H1 (cell line): ENCODE data around the gene CCDC83. TPM values are rescaled to one million over a fixed set of nuclear protein-coding genes. Genes with fewer than 3 reads are reported as not detected.

Experiments used
- CTCF ChIA-PET: fragments of 300-600 bp; sonication (Branson Sonifier 250); formaldehyde crosslinking; loops from one replicate; lab custom pipeline; 2021; ENCODE audit not compliant: partially characterized antibody; lab: Charles Lee
- POLR2A ChIA-PET: fragments of 300-600 bp; sonication (Branson Sonifier 250); formaldehyde crosslinking; loops from one replicate; lab custom pipeline; 2021; ENCODE audit warnings: inconsistent platforms; ENCODE audit not compliant: partially characterized antibody; lab: Charles Lee
- DNase-seq, 2 experiments: peaks; one replicate each; pipeline versions ENCODE4 v3.0.0 to v3.0.0-alpha.2; 2010 to 2022; ENCODE audit warnings: low spot score in 2 of 2, low read depth in 1 of 2, mixed read lengths in 1 of 2
- FAIRE-seq: peaks from 2 replicates; lab custom pipeline; 2011; peaks lifted over from hg19 to GRCh38; lab: Jason Lieb, UNC
- H2AFZ ChIP-seq: 2 replicates; pipeline ENCODE4 v1.8.1; 2012; ENCODE audit warnings: low read length, inconsistent platforms
- H2AK5ac ChIP-seq: 2 replicates; pipeline ENCODE4 v1.6.1; 2013; ENCODE audit warnings: low read depth, low read length
- H2BK120ac ChIP-seq: replicated peaks from 2 replicates; pipeline ENCODE3; 2013; ENCODE audit warnings: low read depth, low read length, inconsistent platforms
- H2BK12ac ChIP-seq: 2 replicates; pipeline ENCODE4 v1.6.1; 2013; ENCODE audit warnings: low read depth, low read length
- H2BK15ac ChIP-seq: 2 replicates; pipeline ENCODE4 v1.6.1; 2013; ENCODE audit warnings: low read length
- H2BK20ac ChIP-seq: 2 replicates; pipeline ENCODE4 v1.6.1; 2013; ENCODE audit warnings: low read length
- H2BK5ac ChIP-seq: 2 replicates; pipeline ENCODE4 v1.6.1; 2013; ENCODE audit warnings: low read depth, low read length
- H3K14ac ChIP-seq: 2 replicates; pipeline ENCODE4 v1.6.1; 2013; ENCODE audit warnings: inconsistent platforms; ENCODE audit not compliant: insufficient read length
- H3K18ac ChIP-seq: 2 replicates; pipeline ENCODE4 v1.6.1; 2013; ENCODE audit warnings: low read length; ENCODE audit errors: extremely low read depth
- H3K23ac ChIP-seq: 2 replicates; pipeline ENCODE4 v1.6.1; 2013; ENCODE audit warnings: inconsistent platforms; ENCODE audit not compliant: insufficient read length
- H3K23me2 ChIP-seq: 2 replicates; pipeline ENCODE4 v1.6.1; 2013; ENCODE audit warnings: low read depth, low read length
- H3K27ac ChIP-seq: 2 replicates; pipeline ENCODE4 v1.6.1; 2011; ENCODE audit warnings: low read depth, low read length, inconsistent platforms
- H3K27me3 ChIP-seq, 4 experiments: replicated peaks in 1 of 4; 1 replicate in 1 of 4; 2 replicates in 3 of 4; pipeline versions ENCODE4 v1.6.1 to v1.8.1; 2011 to 2013; ENCODE audit warnings: low read length in 3 of 4, mild to moderate bottlenecking in 3 of 4, inconsistent platforms in 2 of 4, mixed read lengths in 2 of 4, moderate library complexity in 1 of 4; ENCODE audit not compliant: control insufficient read depth in 3 of 4, insufficient read depth in 3 of 4; ENCODE audit errors: extremely low read depth in 1 of 4
- H3K36me3 ChIP-seq, 4 experiments: 2 replicates each; pipeline versions ENCODE4 v1.6.1 to v1.8.1; 2011 to 2013; ENCODE audit warnings: mild to moderate bottlenecking in 4 of 4, low read length in 3 of 4, moderate library complexity in 2 of 4, control low read depth in 1 of 4, inconsistent platforms in 1 of 4; ENCODE audit not compliant: insufficient read depth in 4 of 4, control insufficient read depth in 2 of 4
- H3K4ac ChIP-seq: replicated peaks from 2 replicates; pipeline ENCODE3; 2013; ENCODE audit warnings: low read length, low read depth, mixed read lengths, inconsistent platforms; ENCODE audit not compliant: insufficient read length
- H3K4me1 ChIP-seq, 4 experiments: replicated peaks in 1 of 4; 1 replicate in 1 of 4; 2 replicates in 3 of 4; pipeline versions ENCODE4 v1.6.1 to v1.8.1; 2011 to 2013; ENCODE audit warnings: low read length in 3 of 4, inconsistent platforms in 2 of 4, mixed read lengths in 1 of 4; ENCODE audit not compliant: insufficient read depth in 4 of 4, control insufficient read depth in 3 of 4
- H3K4me2 ChIP-seq, 2 experiments: 2 replicates each; pipeline versions ENCODE4 v1.6.1 to v1.8.1; 2011 to 2013; ENCODE audit warnings: low read depth in 2 of 2, low read length in 2 of 2, control low read depth in 1 of 2, inconsistent platforms in 1 of 2, mild to moderate bottlenecking in 1 of 2; ENCODE audit not compliant: insufficient read depth in 1 of 2
- H3K4me3 ChIP-seq, 4 experiments: fragments of 200-600, 300-600 bp in 1 of 4; sonication (generic), shearing (Covaris generic), sonication (Bioruptor Twin) in 1 of 4; 2 replicates each; pipeline versions ENCODE4 v1.5.1 to v1.8.1; 2011 to 2016; ENCODE audit warnings: low read length in 4 of 4, low read depth in 3 of 4, control low read depth in 2 of 4, inconsistent platforms in 2 of 4, mild to moderate bottlenecking in 2 of 4, mixed read lengths in 1 of 4, moderate library complexity in 1 of 4; ENCODE audit not compliant: insufficient read depth in 2 of 4; ENCODE audit errors: extremely low read depth in 1 of 4
- H3K56ac ChIP-seq: replicated peaks from 2 replicates; pipeline ENCODE3; 2013; ENCODE audit warnings: low read depth, mild to moderate bottlenecking, mixed read lengths, low read length, inconsistent platforms; ENCODE audit not compliant: insufficient read length
- H3K79me1 ChIP-seq: 2 replicates; pipeline ENCODE4 v1.6.1; 2013; ENCODE audit warnings: low read depth, low read length, control low read depth
- H3K79me2 ChIP-seq, 2 experiments: 2 replicates each; pipeline versions ENCODE4 v1.6.1 to v1.8.1; 2012 to 2013; ENCODE audit warnings: low read length in 2 of 2, mild to moderate bottlenecking in 2 of 2, inconsistent platforms in 1 of 2; ENCODE audit not compliant: insufficient read depth in 2 of 2, control insufficient read depth in 1 of 2
- H3K9ac ChIP-seq, 4 experiments: replicated peaks in 1 of 4; 1 replicate in 1 of 4; 2 replicates in 3 of 4; pipeline versions ENCODE4 v1.6.1 to v1.8.1; 2011 to 2013; ENCODE audit warnings: low read depth in 3 of 4, low read length in 3 of 4, control low read depth in 2 of 4, mild to moderate bottlenecking in 2 of 4, moderate library complexity in 2 of 4, inconsistent platforms in 1 of 4; ENCODE audit errors: extremely low read depth in 1 of 4
- H3K9me3 ChIP-seq, 2 experiments: 2 replicates each; pipeline versions ENCODE4 v1.6.1 to v1.8.1; 2012 to 2013; ENCODE audit warnings: mild to moderate bottlenecking in 2 of 2, moderate library complexity in 2 of 2, control low read depth in 1 of 2, inconsistent platforms in 1 of 2, low read depth in 1 of 2, low read length in 1 of 2, mixed read lengths in 1 of 2; ENCODE audit not compliant: insufficient read depth in 2 of 2
- H4K20me1 ChIP-seq, 2 experiments: replicated peaks in 1 of 2; 2 replicates each; pipeline versions ENCODE3 to v1.8.1; 2011 to 2013; ENCODE audit warnings: inconsistent platforms in 2 of 2, low read length in 2 of 2, mild to moderate bottlenecking in 1 of 2; ENCODE audit not compliant: insufficient read depth in 2 of 2, control insufficient read depth in 1 of 2
- H4K5ac ChIP-seq: 2 replicates; pipeline ENCODE4 v1.6.1; 2013; ENCODE audit warnings: low read length, low read depth, mixed read lengths, inconsistent platforms; ENCODE audit not compliant: insufficient read length
- H4K8ac ChIP-seq: 2 replicates; pipeline ENCODE4 v1.8.0; 2013; ENCODE audit warnings: mild to moderate bottlenecking, moderate library complexity, low read length, inconsistent platforms; ENCODE audit not compliant: insufficient read depth; ENCODE audit errors: extremely low read depth
- H4K91ac ChIP-seq: replicated peaks from 2 replicates; pipeline ENCODE3; 2013; ENCODE audit warnings: low read length, mixed read lengths, inconsistent platforms; ENCODE audit not compliant: insufficient read length
- GTF2F1 ChIP-seq: IDR thresholded peaks from 2 replicates; pipeline ENCODE4 v1.6.1; 2012; ENCODE audit warnings: low read depth, low read length, improper control_type of control experiment, borderline replicate concordance
- RAD21 ChIP-seq, 2 experiments: IDR thresholded peaks in 1 of 2; conservative IDR thresholded peaks in 1 of 2; 2 replicates each; pipeline ENCODE4 v1.6.1; 2011; ENCODE audit warnings: low read depth in 2 of 2, low read length in 2 of 2, improper control_type of control experiment in 1 of 2, inconsistent platforms in 1 of 2, mild to moderate bottlenecking in 1 of 2, moderate library complexity in 1 of 2
- WGBS, 2 experiments: shearing (Covaris generic) in 1 of 2; methylation state at CpG; one replicate each; pipeline versions ENCODE4 v1.1.6 to v1.1.7; 2013 to 2015; ENCODE audit warnings: low lambda C conversion rate in 2 of 2, mixed read lengths in 2 of 2, inconsistent platforms in 1 of 2, low coverage in 1 of 2, missing lambda C conversion rate in 1 of 2; ENCODE audit not compliant: insufficient replicate concordance in 2 of 2, insufficient coverage in 1 of 2, insufficient read length in 1 of 2; ENCODE audit errors: extremely low coverage in 1 of 2, missing lambda C conversion rate in 1 of 2; 5-methylcytosine and 5-hydroxymethylcytosine counted together
- polyA plus RNA-seq, 7 experiments: library from polyadenylated mRNA; depleted of rRNA in 3 of 7; stranded (reverse) in 5 of 7; unstranded in 2 of 7; fragments of >200 nt in 5 of 7; fragments of 200-250 nt in 2 of 7; gene quantifications; 1 replicate in 5 of 7; 2 replicates in 1 of 7; 4 replicates in 1 of 7; pipeline versions ENCODE4 v1.2.1 to v1.2.3, GENCODE V29; 2011 to 2013; ENCODE audit warnings: missing spikeins in 2 of 7, mixed read lengths in 2 of 7
- total RNA-seq: library from RNA; stranded (reverse); fragmentation: NEBNext Ultra II Directional; extraction: Animal tissue kit (Norgen Biotek cat#: 25700); gene quantifications from 2 replicates; pipeline ENCODE4 v1.2.1, GENCODE V29; 2021
- TF ChIP-seq, protein P1 (sequence below), 3 experiments: IDR thresholded peaks; 1 replicate in 2 of 3; 2 replicates in 1 of 3; pipeline versions ENCODE4 v1.5.1 to v1.6.1; 2011; ENCODE audit warnings: low read length in 3 of 3, mild to moderate bottlenecking in 3 of 3, inconsistent platforms in 2 of 3, low read depth in 1 of 3, moderate library complexity in 1 of 3; ENCODE audit not compliant: insufficient read depth in 1 of 3; ENCODE audit errors: control extremely low read depth in 1 of 3

CCDC83 gene
- total and polyA plus RNA-seq, 2 of the 8 experiments (the other 6 are each of a cell fraction or from before 2014, with no cell fraction given) = not detected

- Histone ChIP-seq H3K79me2 (no peaks in the 10 kb centered on the region), H2BK20ac (no peak overlapping the region), H4K8ac (no peak overlapping the region), H4K5ac (no peak overlapping the region), H3K4ac (no peak overlapping the region), H2BK5ac (no peak overlapping the region), H3K79me1 (no peaks in the 10 kb centered on the region), H3K4me3 (no peak overlapping the region), H3K36me3 (no peaks in the 10 kb centered on the region), H2AFZ (no peak overlapping the region), H2BK15ac (no peak overlapping the region), H2BK12ac (no peak overlapping the region), H3K56ac (no peak overlapping the region), H3K27ac (no peak overlapping the region), H3K4me1 (no peaks in the 10 kb centered on the region), H3K4me2 (no peak overlapping the region), H2BK120ac (no peak overlapping the region), H2AK5ac (no peak overlapping the region), H3K18ac (no peak overlapping the region), H4K20me1 (no peaks in the 10 kb centered on the region), H4K91ac (no peak overlapping the region), H3K27me3 (peaks cover 0 to 1% (median 0%) of the 10 kb centered on the region in 4 experiments; a peak in 1 of 7 replicates), H3K9ac (no peak overlapping the region), H3K23ac (no peak overlapping the region), H3K14ac (no peak overlapping the region), H3K23me2 (no peaks in the 10 kb centered on the region), H3K9me3 (peaks cover 3 to 4% of the 10 kb centered on the region in 2 experiments; a peak in 1 of 4 replicates)
- 94% methylated on average over 3 of the region's 3 CpGs; no CpG with 5 or more reads in 1 of the 2 experiments for WGBS, 2 experiments
- DNase-seq (no peak), FAIRE-seq (no peak)
- TF ChIP-seq RAD21 (IDR thresholded peaks at IDR 0.05 in 1 of 2, conservative IDR thresholded peaks at IDR 0.05 in 1 of 2; ENCODE audit: low read depth in 2 of 2, low read length in 2 of 2) (0 out of 4 replicates have a peak, but pooled peaks of 1 of the 2 experiments have one; percentile 10), GTF2F1 (no peak)
- TF ChIP-seq, protein P1, sequence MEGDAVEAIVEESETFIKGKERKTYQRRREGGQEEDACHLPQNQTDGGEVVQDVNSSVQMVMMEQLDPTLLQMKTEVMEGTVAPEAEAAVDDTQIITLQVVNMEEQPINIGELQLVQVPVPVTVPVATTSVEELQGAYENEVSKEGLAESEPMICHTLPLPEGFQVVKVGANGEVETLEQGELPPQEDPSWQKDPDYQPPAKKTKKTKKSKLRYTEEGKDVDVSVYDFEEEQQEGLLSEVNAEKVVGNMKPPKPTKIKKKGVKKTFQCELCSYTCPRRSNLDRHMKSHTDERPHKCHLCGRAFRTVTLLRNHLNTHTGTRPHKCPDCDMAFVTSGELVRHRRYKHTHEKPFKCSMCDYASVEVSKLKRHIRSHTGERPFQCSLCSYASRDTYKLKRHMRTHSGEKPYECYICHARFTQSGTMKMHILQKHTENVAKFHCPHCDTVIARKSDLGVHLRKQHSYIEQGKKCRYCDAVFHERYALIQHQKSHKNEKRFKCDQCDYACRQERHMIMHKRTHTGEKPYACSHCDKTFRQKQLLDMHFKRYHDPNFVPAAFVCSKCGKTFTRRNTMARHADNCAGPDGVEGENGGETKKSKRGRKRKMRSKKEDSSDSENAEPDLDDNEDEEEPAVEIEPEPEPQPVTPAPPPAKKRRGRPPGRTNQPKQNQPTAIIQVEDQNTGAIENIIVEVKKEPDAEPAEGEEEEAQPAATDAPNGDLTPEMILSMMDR (IDR thresholded peaks at IDR 0.05; ENCODE audit: control extremely low read depth in 1 of 3, insufficient read depth in 1 of 3, low read depth in 1 of 3, low read length in 3 of 3) = peak in 1 of 3 experiments; percentile 3; a peak in 1 of 4 replicates
- ChIA-PET CTCF (interaction anchor here (0.8 to 1.5 kb wide), 2 partner anchors 11 to 488 kb away, joined by 3 to 5 read pairs; partner anchors contain the start of gene CCDC83), POLR2A (interaction anchor here (1.1 kb wide), 1 partner anchor 15 kb away, joined by 3 read pairs; no protein-coding TSS in a partner anchor)
Observed at GRCh38 chr11:85843929-85844328, 11.3 kb upstream of the CCDC83 start.
